Psoas muscle (tissue), 8 donors: ENCODE data around the gene ITIH2. TPM values are rescaled to one million over a fixed set of nuclear protein-coding genes. Genes with fewer than 3 reads are reported as not detected.

ENCODE experiments used
- ATAC-seq, 4 donors: fragments of 200-7000 bp; cut with Tn5 transposase; one replicate each; pipeline ENCODE4 v1.9.1; 2020; ENCODE audit warnings: moderate library complexity in 3 of 4, mild to moderate bottlenecking in 2 of 4
- DNase-seq, 2 donors: peaks; one replicate each; pipeline ENCODE4 v3.0.0-alpha.2; 2020
- H3K27ac ChIP-seq: fragments of 200-600 bp; one replicate; pipeline ENCODE4 v1.8.0; 2022
- H3K27me3 ChIP-seq, 3 donors: fragments of 200-600 bp in 1 of 3; one replicate each; pipeline versions ENCODE4 v1.6.1 to v1.8.0; 2013 to 2022; ENCODE audit warnings: low read length in 2 of 3, mild to moderate bottlenecking in 2 of 3, moderate library complexity in 1 of 3; ENCODE audit not compliant: insufficient read depth in 3 of 3
- H3K36me3 ChIP-seq, 2 donors: fragments of 200-600 bp in 1 of 2; one replicate each; pipeline versions ENCODE4 v1.6.1 to v1.8.0; 2013 to 2022; ENCODE audit warnings: low read depth in 1 of 2, mild to moderate bottlenecking in 1 of 2, moderate library complexity in 1 of 2; ENCODE audit not compliant: insufficient read depth in 1 of 2
- H3K4me1 ChIP-seq: fragments of 200-600 bp; one replicate; pipeline ENCODE4 v1.8.0; 2022
- H3K4me3 ChIP-seq: fragments of 200-600 bp; one replicate; pipeline ENCODE4 v1.8.0; 2022; ENCODE audit warnings: mild to moderate bottlenecking
- H3K9me3 ChIP-seq: fragments of 200-600 bp; one replicate; pipeline ENCODE4 v1.8.0; 2022
- CTCF ChIP-seq: fragments of 200-600 bp; IDR thresholded peaks from one replicate; pipeline ENCODE4 v1.8.0; 2022; ENCODE audit warnings: antibody characterized with exemption
- WGBS, 3 donors: extraction: QIAGEN DNeasy Blood & Tissue Kit; methylation state at CpG; one replicate each; pipeline versions ENCODE4 v1.1.6 to v1.1.7; 2013; 5-methylcytosine and 5-hydroxymethylcytosine counted together
- intact Hi-C, 2 donors: fragments of 100-400 bp; cut with DNase I; formaldehyde crosslinking; loops; one replicate each; pipeline versions ENCODE4 v1.11.0 to v1.14.2; 2022
- polyA plus RNA-seq, 3 donors: library from polyadenylated mRNA; stranded (reverse); fragments of 200-250 nt; gene quantifications; one replicate each; pipeline ENCODE4 v1.2.3, GENCODE V29; 2013
- total RNA-seq, 4 donors: library from RNA; stranded (reverse); fragmentation: NEBNext Ultra II Directional in 2 of 4; extraction: Animal tissue kit (Norgen Biotek cat#: 25700) in 2 of 4; gene quantifications; one replicate each; pipeline versions ENCODE4 v1.2.1 to v1.2.4, GENCODE V29; 2021 to 2023
- donor health status: healthy with polysubstance abuse.
- donor health status: DM: no; HTN: no; CAD: no; lungs with moderate emphysema.
- donor health status: Bipolar disorder and iron deficiency.
- donor health status: healthy.
- donor health status: DM: yes; HTN: yes; CAD: no.
- donor health status: DM: no; HTN: no; CAD: no.
- donor health status: DM: no; HTN: no; CAD: no.
- donor health status: DM: yes; HTN: yes; CAD: no.

ITIH2 gene
- total and polyA plus RNA-seq, 7 donors, result 0.15 TPM; not detected in 6

- WGBS, 3 donors, result 72 to 80% (median 73%) methylated on average over 3 of the region's 3 CpGs
- Histone ChIP-seq H3K27ac (no peak overlapping the region), H3K4me3 (peak overlapping the region; percentile 97), H3K9me3 (no peaks in the 10 kb centered on the region), H3K4me1 (peaks cover 30% of the 10 kb centered on the region), H3K27me3 (no peaks in the 10 kb centered on the region), H3K36me3 (peaks cover 0 to 12% of the 10 kb centered on the region in 2 donors)
- DNase-seq (no peak), ATAC-seq (no peak)
- no peak for TF ChIP-seq CTCF
- intact Hi-C loops, result no loop called here
Measured at GRCh38 chr10:7786430-7786829, 83.3 kb downstream of the ITIH2 start.

GRCh38 chr10:7787150-7787856, 84.2 kb downstream of the ITIH2 start:
- Histone ChIP-seq H3K4me1 (peaks cover 37% of the 10 kb centered on the region), H3K27me3 (no peaks in the 10 kb centered on the region), H3K27ac (peak overlapping the region; percentile 92), H3K36me3 (peaks cover 0 to 10% of the 10 kb centered on the region in 2 donors), H3K4me3 (peak overlapping the region; percentile 97), H3K9me3 (no peaks in the 10 kb centered on the region)
- 1 to 3% (median 2%) methylated on average over 26 of the region's 26 CpGs for WGBS, 3 donors
- no peak for TF ChIP-seq CTCF
- intact Hi-C loops, result no loop called here
- DNase-seq, result no peak
- peak; percentile 22 to 39 (median 25) for ATAC-seq

- Histone ChIP-seq H3K27ac (peak within 1 kb of the TSS; percentile 92), H3K36me3 (peaks cover 0 to 10% of the 10 kb centered on the region in 2 donors), H3K27me3 (no peaks in the 10 kb centered on the region), H3K4me3 (peak within 1 kb of the TSS; percentile 97), H3K9me3 (no peaks in the 10 kb centered on the region), H3K4me1 (peaks cover 44% of the 10 kb centered on the region)
- ATAC-seq (peak; percentile 97 to 98 (median 98)), DNase-seq (peak; percentile 97 to 99)
- no peak for TF ChIP-seq CTCF
- WGBS, 3 donors, result 0 to 1% (median 0%) methylated on average over 47 to 59 of the region's 59 CpGs
- intact Hi-C loops, result no loop called here
Measured at GRCh38 chr10:7787857-7788638, 84.9 kb downstream of the ITIH2 start, which contains the start of the genes ATP5F1C and KIN. ATP5F1C (plus strand) TSS chr10:7788177; CDS start chr10:7788208, 31 bp downstream. KIN (minus strand) TSS chr10:7787993; CDS start chr10:7787933, 60 bp downstream.

- Histone ChIP-seq H3K36me3 (peaks cover 0 to 10% of the 10 kb centered on the region in 2 donors), H3K27me3 (no peaks in the 10 kb centered on the region), H3K4me1 (peaks cover 51% of the 10 kb centered on the region), H3K4me3 (peak overlapping the region; percentile 97), H3K27ac (peak overlapping the region; percentile 92), H3K9me3 (no peaks in the 10 kb centered on the region)
- TF ChIP-seq CTCF, result no peak
- DNase-seq, result no peak
- intact Hi-C loops, result no loop called here
- 2% methylated on average over 25 of the region's 25 CpGs for WGBS, 3 donors
- ATAC-seq, result no peak
Measured at GRCh38 chr10:7788639-7789286, 85.6 kb downstream of the ITIH2 start.
